PC-9 (cell line): Measurements from ENCODE around the gene TRIM27. TPM values are rescaled to one million over a fixed set of nuclear protein-coding genes. Genes with fewer than 3 reads are reported as not detected.

ENCODE experiments used
- BruUV-seq: library from RNA; stranded (reverse); fragments of 400-500 nt; replicated peaks from 2 replicates; lab custom pipeline; 2021; lab: Mats Ljungman, UMichigan
- CTCF ChIA-PET: fragments of 300-600 bp; sonication (Branson Sonifier 250); formaldehyde crosslinking; loops from one replicate; lab custom pipeline; 2022; ENCODE audit warnings: antibody characterized with exemption; lab: Charles Lee
- POLR2A ChIA-PET: fragments of 300-600 bp; sonication (Branson Sonifier 250); formaldehyde crosslinking; loops from one replicate; lab custom pipeline; 2022; ENCODE audit warnings: antibody characterized with exemption; ENCODE audit not compliant: unreplicated experiment; lab: Charles Lee
- DNase-seq, 2 experiments: peaks; one replicate each; pipeline versions ENCODE4 v3.0.0 to v3.0.0-alpha.2; 2015 to 2022; ENCODE audit warnings: mixed read lengths in 1 of 2
- H2AFZ ChIP-seq: fragments of 200-600 bp; sonication (generic); 2 replicates; pipeline ENCODE4 v1.8.1; 2017; ENCODE audit warnings: antibody characterized with exemption
- H3F3A ChIP-seq: fragments of 200-600 bp; sonication (generic); 2 replicates; pipeline ENCODE4 v1.8.1; 2017; ENCODE audit warnings: antibody characterized with exemption, mild to moderate bottlenecking, low read depth; ENCODE audit not compliant: insufficient read depth
- H3K27ac ChIP-seq: fragments of 200-600 bp; sonication (generic); 2 replicates; pipeline ENCODE4 v1.6.1; 2016; ENCODE audit warnings: mixed run types
- H3K27me3 ChIP-seq: fragments of 200-600 bp; sonication (generic); 2 replicates; pipeline ENCODE4 v1.6.1; 2016; ENCODE audit warnings: low read depth, mixed run types; ENCODE audit not compliant: insufficient read depth
- H3K36me3 ChIP-seq: fragments of 200-600 bp; sonication (generic); 2 replicates; pipeline ENCODE4 v1.6.1; 2016; ENCODE audit warnings: low read depth, mixed run types
- H3K4me1 ChIP-seq: fragments of 200-600 bp; sonication (generic); replicated peaks from 2 replicates; pipeline ENCODE4 v1.6.1; 2016; ENCODE audit warnings: mixed run types; ENCODE audit not compliant: insufficient read depth
- H3K4me2 ChIP-seq: fragments of 200-600 bp; sonication (generic); 2 replicates; pipeline ENCODE4 v1.6.1; 2017; ENCODE audit warnings: mixed run types
- H3K4me3 ChIP-seq: fragments of 200-600 bp; sonication (generic); 2 replicates; pipeline ENCODE4 v1.6.1; 2016; ENCODE audit warnings: mixed run types
- H3K79me2 ChIP-seq: fragments of 200-600 bp; sonication (generic); 2 replicates; pipeline ENCODE4 v1.6.1; 2017; ENCODE audit warnings: low read depth, mixed run types
- H3K9me2 ChIP-seq: fragments of 200-600 bp; sonication (generic); 2 replicates; pipeline ENCODE4 v1.8.1; 2017; ENCODE audit warnings: mild to moderate bottlenecking; ENCODE audit not compliant: insufficient read depth
- H3K9me3 ChIP-seq: fragments of 200-600 bp; sonication (generic); 2 replicates; pipeline ENCODE4 v1.8.1; 2016; ENCODE audit warnings: low read depth; ENCODE audit not compliant: insufficient read depth
- H4K20me1 ChIP-seq: fragments of 200-600 bp; sonication (generic); 2 replicates; pipeline ENCODE4 v1.8.1; 2017; ENCODE audit not compliant: insufficient read depth
- EZH2 ChIP-seq: fragments of 200-600 bp; sonication (generic); IDR thresholded peaks from 2 replicates; pipeline ENCODE4 v1.8.0; 2017; ENCODE audit warnings: antibody characterized with exemption, low read depth
- intact Hi-C: fragments of 100-400 bp; cut with micrococcal nuclease; formaldehyde crosslinking; loops from one replicate; pipeline ENCODE4 v1.10.0; 2022; ENCODE audit not compliant: unreplicated experiment
- total RNA-seq: library from RNA; stranded (reverse); gene quantifications from 2 replicates; pipeline ENCODE4 v1.2.3, GENCODE V29; 2021
- TF ChIP-seq, protein P1 (sequence below): fragments of 200-600 bp; sonication (generic); conservative IDR thresholded peaks from 2 replicates; pipeline ENCODE4 v1.6.1; 2017; ENCODE audit warnings: mixed run types, antibody characterized with exemption, mild to moderate bottlenecking, moderate library complexity

Gene TRIM27
- total RNA-seq, 1 experiment from 2014 or later, result 86.2 TPM

DNA sequence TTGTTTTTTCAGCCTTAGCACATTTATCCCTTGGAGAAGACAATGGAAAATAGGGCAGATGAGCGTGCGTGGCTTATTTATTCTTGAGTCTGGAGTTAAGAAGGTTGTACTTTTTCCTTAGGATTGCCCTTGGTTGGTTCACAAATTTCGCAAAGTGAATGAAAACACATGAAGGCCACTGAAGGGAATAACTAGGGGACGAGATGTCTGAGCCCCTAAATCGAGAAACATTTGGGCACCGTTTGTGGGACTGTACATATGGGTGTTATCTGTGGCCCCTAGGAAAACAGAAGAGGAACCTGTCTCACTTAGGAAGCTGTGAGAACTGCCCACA is 19.4 kb upstream of the TRIM27 start:
- no peaks in the 10 kb centered on the region for H3K36me3 ChIP-seq
- H3F3A ChIP-seq, result peaks cover 55% of the 10 kb centered on the region
- no peak for TF ChIP-seq EZH2
- TF ChIP-seq, protein P1, sequence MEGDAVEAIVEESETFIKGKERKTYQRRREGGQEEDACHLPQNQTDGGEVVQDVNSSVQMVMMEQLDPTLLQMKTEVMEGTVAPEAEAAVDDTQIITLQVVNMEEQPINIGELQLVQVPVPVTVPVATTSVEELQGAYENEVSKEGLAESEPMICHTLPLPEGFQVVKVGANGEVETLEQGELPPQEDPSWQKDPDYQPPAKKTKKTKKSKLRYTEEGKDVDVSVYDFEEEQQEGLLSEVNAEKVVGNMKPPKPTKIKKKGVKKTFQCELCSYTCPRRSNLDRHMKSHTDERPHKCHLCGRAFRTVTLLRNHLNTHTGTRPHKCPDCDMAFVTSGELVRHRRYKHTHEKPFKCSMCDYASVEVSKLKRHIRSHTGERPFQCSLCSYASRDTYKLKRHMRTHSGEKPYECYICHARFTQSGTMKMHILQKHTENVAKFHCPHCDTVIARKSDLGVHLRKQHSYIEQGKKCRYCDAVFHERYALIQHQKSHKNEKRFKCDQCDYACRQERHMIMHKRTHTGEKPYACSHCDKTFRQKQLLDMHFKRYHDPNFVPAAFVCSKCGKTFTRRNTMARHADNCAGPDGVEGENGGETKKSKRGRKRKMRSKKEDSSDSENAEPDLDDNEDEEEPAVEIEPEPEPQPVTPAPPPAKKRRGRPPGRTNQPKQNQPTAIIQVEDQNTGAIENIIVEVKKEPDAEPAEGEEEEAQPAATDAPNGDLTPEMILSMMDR, result no peak
- no peaks in the 10 kb centered on the region for H3K79me2 ChIP-seq
- peaks cover 44% of the 10 kb centered on the region for H3K4me1 ChIP-seq
- peak overlapping the region; percentile 87 for H3K4me2 ChIP-seq
- H3K27me3 ChIP-seq, result no peaks in the 10 kb centered on the region
- ChIA-PET CTCF (no interaction called here), POLR2A (no interaction called here)
- intact Hi-C loops, result loop anchor here (5.0 kb wide), 3 partner anchors 61 to 256 kb away; no protein-coding TSS in a partner anchor
- H3K9me3 ChIP-seq, result no peaks in the 10 kb centered on the region
- no peaks in the 10 kb centered on the region for H3K9me2 ChIP-seq
- no peak overlapping the region for H2AFZ ChIP-seq
- H4K20me1 ChIP-seq, result no peaks in the 10 kb centered on the region
- no peak for DNase-seq
- no peak overlapping the region for H3K27ac ChIP-seq
- no TSS peak for BruUV-seq
- peak overlapping the region; percentile 81; the same call in 1 of the 2 replicates for H3K4me3 ChIP-seq

DNA sequence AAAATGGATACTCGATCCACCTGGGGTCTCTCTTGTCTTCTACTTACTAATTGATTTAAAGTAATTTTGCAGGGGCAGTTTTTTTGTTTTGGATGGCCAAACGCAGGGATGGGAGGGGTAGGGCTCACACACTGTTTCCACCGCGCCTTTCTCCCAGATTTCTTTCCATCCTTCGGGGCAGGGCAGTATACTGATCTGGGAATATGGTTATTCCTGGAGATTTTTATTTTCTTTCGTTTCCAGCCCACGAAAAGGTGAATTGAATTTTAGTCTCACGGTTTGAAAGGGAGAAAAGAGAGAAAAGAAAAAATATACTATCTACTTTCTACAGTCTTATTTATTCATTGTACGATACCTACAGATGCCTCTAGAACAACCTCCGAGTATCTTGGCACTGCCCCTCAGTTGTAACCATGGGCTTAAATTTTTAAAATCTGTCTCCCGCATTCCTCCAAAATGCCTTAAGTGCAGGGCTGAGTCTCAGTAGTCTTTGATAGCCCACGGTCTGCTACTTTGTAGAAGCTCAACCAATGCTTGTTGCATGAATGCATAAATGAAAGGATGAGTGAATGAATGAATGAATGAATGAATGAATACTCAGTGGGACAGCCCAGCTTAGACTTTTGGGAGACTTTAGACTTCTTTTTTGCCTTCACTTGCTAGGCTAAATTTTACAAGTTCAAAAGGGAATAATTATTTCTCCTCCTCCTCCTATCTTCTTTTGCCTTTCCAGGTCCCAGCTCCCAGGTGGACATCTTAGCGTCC is 18.1 kb upstream of the TRIM27 start:
- H3K27ac ChIP-seq, result peak overlapping the region; percentile 38; the same call in 1 of the 2 replicates

DNA sequence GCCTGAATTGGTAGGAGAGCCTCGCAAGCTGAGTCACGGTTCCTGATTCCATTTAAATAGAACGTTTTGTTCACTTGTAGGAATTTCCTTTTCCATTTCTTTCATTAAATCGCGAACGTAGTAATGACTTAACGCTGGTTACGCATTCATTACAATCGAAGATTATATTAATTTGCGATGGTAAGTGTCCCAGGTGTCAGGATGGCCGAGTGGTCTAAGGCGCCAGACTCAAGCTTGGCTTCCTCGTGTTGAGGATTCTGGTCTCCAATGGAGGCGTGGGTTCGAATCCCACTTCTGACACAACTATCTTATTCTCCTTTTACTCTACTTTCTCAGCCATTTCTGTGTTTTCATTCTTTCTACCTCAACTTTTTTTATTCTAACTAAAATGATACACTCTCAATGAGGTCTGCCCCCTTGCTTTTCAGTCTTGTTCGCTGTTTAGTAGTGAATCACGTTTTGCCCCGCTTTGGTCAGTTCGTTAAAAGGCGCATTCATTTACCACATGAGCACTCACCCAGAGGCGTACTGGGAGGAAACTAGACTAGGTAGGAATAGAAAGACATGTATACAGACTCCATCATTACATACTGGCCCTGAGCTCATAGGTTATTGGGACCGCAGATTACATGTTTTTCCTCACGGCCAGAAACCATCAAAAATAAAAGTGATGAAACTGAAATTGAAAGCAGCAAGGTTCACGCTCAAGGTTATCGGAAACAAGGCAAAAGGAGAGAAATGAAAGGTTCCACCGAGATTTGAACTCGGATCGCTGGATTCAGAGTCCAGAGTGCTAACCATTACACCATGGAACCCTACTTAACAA is 17.3 kb upstream of the TRIM27 start:
- H2AFZ ChIP-seq, result peak overlapping the region; percentile 87
- peaks cover 24% of the 10 kb centered on the region for H3K4me1 ChIP-seq
- no peaks in the 10 kb centered on the region for H3K9me3 ChIP-seq
- TF ChIP-seq, protein P1, result no peak
- no peak for TF ChIP-seq EZH2
- no peaks in the 10 kb centered on the region for H3K9me2 ChIP-seq
- DNase-seq, result peak; percentile 77 to 80
- ChIA-PET POLR2A (interaction anchor here (0.6 to 0.7 kb wide), 2 partner anchors 42 to 44 kb away, joined by 3 read pairs; no protein-coding TSS in a partner anchor), CTCF (interaction anchor here (0.5 kb wide), 1 partner anchor 27 kb away, joined by 10 read pairs; no protein-coding TSS in a partner anchor)
- H3F3A ChIP-seq, result peaks cover 36% of the 10 kb centered on the region
- intact Hi-C loops, result loop anchor here (1.0 to 5.0 kb wide), 9 partner anchors 17 to 254 kb away; no protein-coding TSS in a partner anchor
- no peaks in the 10 kb centered on the region for H3K27me3 ChIP-seq
- H3K4me3 ChIP-seq, result peak overlapping the region; percentile 65
- H3K36me3 ChIP-seq, result no peaks in the 10 kb centered on the region
- no peaks in the 10 kb centered on the region for H3K79me2 ChIP-seq
- no TSS peak for BruUV-seq
- H3K27ac ChIP-seq, result peak overlapping the region; percentile 76
- H4K20me1 ChIP-seq, result no peaks in the 10 kb centered on the region
- H3K4me2 ChIP-seq, result peak overlapping the region; percentile 87

More for the DNA sequence above, 18.1 kb upstream of the TRIM27 start:
- DNase-seq, result no peak
- intact Hi-C loops, result loop anchor here (1.0 to 5.0 kb wide), 9 partner anchors 18 to 255 kb away; no protein-coding TSS in a partner anchor
- ChIA-PET CTCF (no interaction called here), POLR2A (no interaction called here)
- no peaks in the 10 kb centered on the region for H3K9me2 ChIP-seq
- no peaks in the 10 kb centered on the region for H3K36me3 ChIP-seq
- no peaks in the 10 kb centered on the region for H3K27me3 ChIP-seq
- TF ChIP-seq, protein P1, result no peak
- no peak for TF ChIP-seq EZH2
- peaks cover 32% of the 10 kb centered on the region for H3K4me1 ChIP-seq
- peak overlapping the region; percentile 87 for H3K4me2 ChIP-seq
- no TSS peak for BruUV-seq
- H2AFZ ChIP-seq, result peak overlapping the region; percentile 55; the same call in 1 of the 2 replicates
- peak overlapping the region; percentile 65 for H3K4me3 ChIP-seq
- no peaks in the 10 kb centered on the region for H4K20me1 ChIP-seq
- no peaks in the 10 kb centered on the region for H3K79me2 ChIP-seq
- no peaks in the 10 kb centered on the region for H3K9me3 ChIP-seq
- H3F3A ChIP-seq, result peaks cover 44% of the 10 kb centered on the region
